Upper lobe of left lung (tissue), 4 donors: ENCODE measurements around the gene ARHGEF2.

ENCODE experiments used
- EP300 ChIP-seq, 4 donors: sonication (generic); formaldehyde crosslinking; IDR thresholded peaks; one replicate each; pipeline ENCODE4 v1.5.1; 2017; ENCODE audit warnings: antibody characterized with exemption in 4 of 4, control low read depth in 2 of 4
- POLR2A ChIP-seq, 4 donors: fragments of 450-650 bp; IDR thresholded peaks; one replicate each; pipeline ENCODE4 v1.5.1; 2016 to 2017; ENCODE audit warnings: antibody characterized with exemption in 4 of 4, mild to moderate bottlenecking in 2 of 4
- POLR2AphosphoS5 ChIP-seq, 2 donors: sonication (generic); formaldehyde crosslinking; IDR thresholded peaks; one replicate each; pipeline ENCODE4 v1.5.1; 2017; ENCODE audit warnings: antibody characterized with exemption in 2 of 2
- TF ChIP-seq, protein P1 (sequence below), 6 experiments: fragments of 450-650 bp in 4 of 6; fragments of 200-600 bp in 2 of 6; sonication (generic) in 2 of 6; IDR thresholded peaks; one replicate each; pipeline ENCODE4 v1.5.1; 2016 to 2019; ENCODE audit warnings: antibody characterized with exemption in 6 of 6

DNA sequence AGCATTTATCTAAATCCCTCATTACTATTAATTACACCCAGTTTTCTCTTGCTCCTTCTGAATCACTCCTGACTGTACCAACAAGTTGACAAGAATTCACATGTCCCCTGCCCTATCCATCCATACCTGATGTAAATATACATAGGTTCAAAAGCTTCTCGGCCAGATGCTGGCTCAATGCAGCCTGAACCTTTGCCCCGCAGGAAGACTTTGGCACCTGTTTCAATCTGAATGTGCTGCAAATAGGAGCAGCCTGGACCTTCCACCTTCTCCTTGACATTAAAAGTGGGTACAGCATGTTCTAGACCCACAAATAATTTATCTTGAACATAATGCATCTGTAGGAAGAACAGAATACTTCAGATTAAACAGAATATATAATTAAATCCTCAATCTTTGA, 52.8 kb downstream of the ARHGEF2 start:
- TF ChIP-seq POLR2A (IDR thresholded peaks at IDR 0.05), result no peak
- TF ChIP-seq, protein P1, sequence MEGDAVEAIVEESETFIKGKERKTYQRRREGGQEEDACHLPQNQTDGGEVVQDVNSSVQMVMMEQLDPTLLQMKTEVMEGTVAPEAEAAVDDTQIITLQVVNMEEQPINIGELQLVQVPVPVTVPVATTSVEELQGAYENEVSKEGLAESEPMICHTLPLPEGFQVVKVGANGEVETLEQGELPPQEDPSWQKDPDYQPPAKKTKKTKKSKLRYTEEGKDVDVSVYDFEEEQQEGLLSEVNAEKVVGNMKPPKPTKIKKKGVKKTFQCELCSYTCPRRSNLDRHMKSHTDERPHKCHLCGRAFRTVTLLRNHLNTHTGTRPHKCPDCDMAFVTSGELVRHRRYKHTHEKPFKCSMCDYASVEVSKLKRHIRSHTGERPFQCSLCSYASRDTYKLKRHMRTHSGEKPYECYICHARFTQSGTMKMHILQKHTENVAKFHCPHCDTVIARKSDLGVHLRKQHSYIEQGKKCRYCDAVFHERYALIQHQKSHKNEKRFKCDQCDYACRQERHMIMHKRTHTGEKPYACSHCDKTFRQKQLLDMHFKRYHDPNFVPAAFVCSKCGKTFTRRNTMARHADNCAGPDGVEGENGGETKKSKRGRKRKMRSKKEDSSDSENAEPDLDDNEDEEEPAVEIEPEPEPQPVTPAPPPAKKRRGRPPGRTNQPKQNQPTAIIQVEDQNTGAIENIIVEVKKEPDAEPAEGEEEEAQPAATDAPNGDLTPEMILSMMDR (IDR thresholded peaks at IDR 0.05), result no peak
- TF ChIP-seq POLR2AphosphoS5 (IDR thresholded peaks at IDR 0.05), result no peak
- no peak for TF ChIP-seq EP300 (IDR thresholded peaks at IDR 0.05)
